ENCODE data around the gene FNTB.
A peak's percentile ranks its signal among the peaks of the same experiment; 100 is the strongest.

The FNTB gene

GRCh38 chr14:65072937-65073336 lies 86.2 kb downstream of the FNTB start:
- TF ChIP-seq CTCF (IDR thresholded peaks at IDR 0.05): no peak
- Histone ChIP-seq H3K27ac (no peak overlapping the region), H3K4me3 (no peak overlapping the region)
- DNase-seq (ENCODE audit: low spot score): no peak

GRCh38 chr14:65073605-65074201 lies 87.0 kb downstream of the FNTB start:
- no peak overlapping the region for H3K27ac ChIP-seq
- DNase-seq (ENCODE audit: low spot score): no peak
- TF ChIP-seq CTCF (IDR thresholded peaks at IDR 0.05): no peak
- H3K4me3 ChIP-seq: no peak overlapping the region

GRCh38 chr14:65074449-65075150 lies 87.9 kb downstream of the FNTB start:
- Histone ChIP-seq H3K27ac (no peak overlapping the region), H3K4me3 (no peak overlapping the region)
- no peak for TF ChIP-seq CTCF (IDR thresholded peaks at IDR 0.05)
- DNase-seq (ENCODE audit: low spot score): no peak

- TF ChIP-seq CTCF (IDR thresholded peaks at IDR 0.05): no peak
Observed at GRCh38 chr14:65075628-65076325, 89.1 kb downstream of the FNTB start.

GRCh38 chr14:65077318-65077717 lies 90.6 kb downstream of the FNTB start:
- no peak for DNase-seq (ENCODE audit: low spot score)
- H3K27ac ChIP-seq: no peak overlapping the region

More at GRCh38 chr14:65075628-65076325, 89.1 kb downstream of the FNTB start:
- Histone ChIP-seq H3K4me3 (no peak overlapping the region), H3K27ac (no peak overlapping the region)
- no peak for DNase-seq (ENCODE audit: low spot score)

GRCh38 chr14:65079201-65079600 lies 92.5 kb downstream of the FNTB start:
- Histone ChIP-seq H3K27ac (peak overlapping the region in 1 of 2 donors; percentile 28), H3K4me3 (no peak overlapping the region)
- DNase-seq (ENCODE audit: low spot score): no peak
- no peak for TF ChIP-seq CTCF (IDR thresholded peaks at IDR 0.05)

More at GRCh38 chr14:65077318-65077717, 90.6 kb downstream of the FNTB start:
- no peak overlapping the region for H3K4me3 ChIP-seq
- no peak for TF ChIP-seq CTCF (IDR thresholded peaks at IDR 0.05)

All from coronary artery (tissue), 2 donors.